Stimulated activated CD4-positive, alpha-beta T cell treated with anti-CD3 and anti-CD28 coated beads, Interleukin-12 subunit alpha, Interleukin-12 subunit beta, amount 100 ng/mL, for 24 hours (primary cell): Measurements from ENCODE around the gene MAZ.
"Not testable (repeated sequence)": the region's sequence is repeated elsewhere in the genome, so short reads cannot be mapped to it uniquely, and the experiment has no call there.

Experiments used
- DNase-seq, 2 experiments: peaks; one replicate each; pipeline ENCODE4 v3.0.0-alpha.2; 2020; ENCODE audit warnings: low read depth in 2 of 2

Gene MAZ

DNA sequence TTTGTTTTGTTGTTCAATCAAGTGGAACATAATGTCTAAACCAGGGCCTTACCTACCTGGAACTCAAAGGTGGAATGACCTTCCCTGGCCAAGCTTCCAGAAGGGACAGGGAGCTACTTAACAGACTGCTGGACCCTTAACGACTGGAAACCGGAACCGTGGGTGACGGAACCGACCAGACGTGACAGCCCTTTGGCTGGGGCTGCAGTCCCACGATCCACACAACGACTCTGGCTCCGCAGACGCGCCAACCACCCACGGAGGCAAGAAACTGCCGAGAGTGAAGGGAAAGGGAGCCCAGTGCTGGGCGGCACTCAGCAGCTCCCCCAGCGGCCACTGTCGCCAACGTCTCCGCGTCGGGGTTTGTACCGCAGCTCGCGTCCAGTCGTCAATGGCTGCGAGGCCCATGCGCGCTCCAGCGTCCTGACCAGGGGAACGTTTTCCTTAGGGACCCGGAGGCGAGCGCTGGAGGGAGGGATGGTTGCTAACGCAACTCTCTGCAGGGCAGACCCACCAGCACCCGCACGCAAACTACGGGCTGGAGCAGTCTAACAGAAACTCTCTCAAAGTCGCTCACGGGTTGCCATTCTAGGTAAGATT, 21.3 kb upstream of the MAZ start:
- DNase-seq: peak; percentile 36 to 69

DNA sequence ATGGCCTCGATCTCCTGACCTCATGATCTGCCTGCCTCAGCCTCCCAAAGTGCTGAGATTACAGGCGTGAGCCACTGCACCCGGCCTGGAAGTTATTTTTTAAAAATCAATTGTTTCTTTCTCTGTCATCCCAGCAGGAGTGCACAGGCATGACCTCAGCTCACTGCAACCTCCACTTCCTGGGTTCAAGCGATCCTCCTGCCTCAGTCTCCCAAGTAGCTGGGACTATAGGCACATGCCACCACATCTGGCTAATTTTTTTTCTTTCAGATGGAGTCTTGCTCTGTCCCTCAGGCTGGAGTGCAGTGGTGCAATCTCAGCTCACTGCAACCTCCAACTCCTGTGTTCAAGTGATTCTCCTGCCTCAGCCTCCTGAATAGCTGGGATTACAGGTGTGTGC, 19.2 kb upstream of the MAZ start:
- not testable (repeated sequence) for DNase-seq

DNA sequence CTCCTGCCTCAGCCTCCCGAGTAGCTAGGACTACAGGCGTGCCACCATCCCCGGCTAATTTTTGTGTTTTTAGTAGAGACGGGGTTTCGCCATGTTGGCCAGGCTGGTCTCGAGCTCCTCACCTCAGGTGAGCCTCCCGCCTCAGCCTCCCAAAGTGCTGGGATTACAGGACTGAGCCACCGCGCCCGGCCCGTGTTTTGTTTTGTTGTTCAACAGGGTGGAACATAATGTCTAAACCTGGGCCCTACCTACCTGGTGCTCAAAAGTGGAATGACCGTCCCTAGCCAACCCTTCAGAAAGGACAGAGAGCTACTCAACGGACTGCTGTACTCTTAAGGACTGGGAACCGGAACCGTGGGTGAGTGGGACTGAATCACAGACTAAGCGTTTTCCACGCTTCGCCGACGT, 16.6 kb upstream of the MAZ start:
- DNase-seq: no peak

GRCh38 chr16:29790183-29790948, 16.0 kb upstream of the MAZ start, which contains the start of gene KIF22:
Gene KIF22 (plus strand): TSS chr16:29790751. CDS start chr16:29790760, 9 bp downstream.
- peak; percentile 99 to 100 for DNase-seq

- DNase-seq: no peak
These were observed 15.1 kb upstream of the MAZ start for GRCh38 chr16:29790949-29791844.

- no peak for DNase-seq
These were observed 14.2 kb upstream of the MAZ start for GRCh38 chr16:29791845-29792807.

DNA sequence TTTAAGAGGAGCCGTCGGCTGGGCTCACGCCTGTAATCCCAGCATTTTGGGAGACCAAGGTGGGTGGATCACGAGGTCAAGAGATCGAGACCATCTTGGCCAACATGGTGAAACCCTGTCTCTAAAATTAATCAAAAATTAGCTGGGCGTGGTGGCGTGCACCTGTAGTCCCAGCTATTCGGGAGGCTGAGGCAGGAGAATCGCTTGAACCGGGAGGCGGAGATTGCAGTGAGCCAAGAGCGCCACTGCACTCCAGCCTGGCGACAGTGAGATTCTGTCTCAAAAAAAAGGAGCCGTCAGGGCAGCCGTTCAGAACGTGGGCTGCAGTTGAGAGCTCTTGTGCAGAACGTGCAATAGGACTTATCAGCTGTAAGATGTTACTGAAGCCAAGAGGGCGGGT, 13.2 kb upstream of the MAZ start:
- DNase-seq: not testable (repeated sequence)

GRCh38 chr16:29794231-29794710, 12.1 kb upstream of the MAZ start:
- no peak for DNase-seq

DNA sequence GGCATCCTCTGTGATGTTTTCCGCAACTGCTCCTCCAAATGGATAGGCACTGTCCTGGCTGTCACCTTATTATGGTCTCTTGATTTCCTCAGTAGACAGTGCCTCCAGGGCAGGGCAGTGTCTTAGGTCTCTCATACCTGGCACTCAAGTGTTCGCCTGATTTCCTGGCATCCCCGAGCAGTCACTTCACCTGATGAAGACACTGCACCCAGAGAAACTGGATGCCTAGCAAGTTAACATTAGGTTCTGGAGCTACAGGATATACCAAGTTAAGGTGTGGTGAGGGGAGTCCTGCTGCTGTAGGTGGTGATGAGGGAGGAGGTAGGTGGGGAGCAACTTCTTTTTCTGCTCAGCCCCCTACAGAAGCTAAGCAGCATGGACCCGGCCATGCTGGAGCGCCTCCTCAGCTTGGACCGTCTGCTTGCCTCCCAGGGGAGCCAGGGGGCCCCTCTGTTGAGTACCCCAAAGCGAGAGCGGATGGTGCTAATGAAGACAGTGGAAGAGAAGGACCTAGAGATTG, 3.9 kb upstream of the MAZ start:
- no peak for DNase-seq

DNA sequence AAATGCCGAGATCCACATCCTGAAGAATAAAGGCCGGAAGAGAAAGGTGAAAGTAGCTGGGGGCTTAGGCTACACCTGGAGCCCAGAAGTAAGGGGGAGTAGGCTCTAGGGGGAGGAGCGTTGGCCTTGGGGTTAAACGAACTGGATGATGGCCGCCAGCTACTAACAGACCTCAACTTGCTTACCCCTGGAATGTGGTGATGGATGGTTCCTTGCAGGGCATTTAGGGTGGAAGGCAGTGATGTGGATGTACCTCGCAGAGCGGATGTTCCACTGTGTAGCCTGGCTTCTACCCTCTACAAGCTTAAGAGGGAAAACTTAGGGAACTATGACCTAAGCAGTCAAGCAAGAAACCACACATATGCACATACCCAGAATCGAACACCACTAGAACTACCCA, 2.3 kb upstream of the MAZ start:
- DNase-seq: no peak

DNA sequence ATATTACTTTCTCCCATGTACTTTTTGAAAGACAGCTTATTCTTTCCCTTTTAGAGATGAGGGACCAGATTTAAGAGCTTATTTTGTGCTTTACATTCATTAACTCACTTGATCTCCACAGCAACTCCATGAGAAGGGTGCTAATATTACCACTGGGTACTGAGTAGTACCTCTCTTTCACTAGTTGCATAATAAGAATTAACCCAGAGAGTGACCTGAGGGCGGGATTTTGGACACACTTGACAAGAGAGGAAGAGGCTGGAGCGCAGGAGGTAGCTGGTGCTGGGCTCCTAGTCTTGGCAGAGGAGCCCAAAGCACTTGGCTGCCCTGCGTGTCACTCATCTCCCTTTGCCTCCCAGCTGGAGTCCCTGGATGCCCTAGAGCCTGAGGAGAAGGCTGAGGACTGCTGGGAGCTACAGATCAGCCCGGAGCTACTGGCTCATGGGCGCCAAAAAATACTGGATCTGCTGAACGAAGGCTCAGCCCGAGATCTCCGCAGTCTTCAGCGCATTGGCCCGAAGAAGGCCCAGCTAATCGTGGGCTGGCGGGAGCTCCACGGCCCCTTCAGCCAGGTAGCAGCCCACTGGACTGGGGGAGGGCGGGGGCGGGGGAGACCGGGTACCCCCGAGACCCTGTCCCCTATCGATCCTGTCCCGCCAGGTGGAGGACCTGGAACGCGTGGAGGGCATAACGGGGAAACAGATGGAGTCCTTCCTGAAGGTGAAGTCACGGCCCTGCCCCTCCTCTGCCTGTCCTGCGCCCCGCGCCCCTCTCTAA, 1.7 kb upstream of the MAZ start:
- no peak for DNase-seq

- DNase-seq: peak; percentile 93 to 96
These were observed 864 bp upstream of the MAZ start for GRCh38 chr16:29805232-29806098.

DNA sequence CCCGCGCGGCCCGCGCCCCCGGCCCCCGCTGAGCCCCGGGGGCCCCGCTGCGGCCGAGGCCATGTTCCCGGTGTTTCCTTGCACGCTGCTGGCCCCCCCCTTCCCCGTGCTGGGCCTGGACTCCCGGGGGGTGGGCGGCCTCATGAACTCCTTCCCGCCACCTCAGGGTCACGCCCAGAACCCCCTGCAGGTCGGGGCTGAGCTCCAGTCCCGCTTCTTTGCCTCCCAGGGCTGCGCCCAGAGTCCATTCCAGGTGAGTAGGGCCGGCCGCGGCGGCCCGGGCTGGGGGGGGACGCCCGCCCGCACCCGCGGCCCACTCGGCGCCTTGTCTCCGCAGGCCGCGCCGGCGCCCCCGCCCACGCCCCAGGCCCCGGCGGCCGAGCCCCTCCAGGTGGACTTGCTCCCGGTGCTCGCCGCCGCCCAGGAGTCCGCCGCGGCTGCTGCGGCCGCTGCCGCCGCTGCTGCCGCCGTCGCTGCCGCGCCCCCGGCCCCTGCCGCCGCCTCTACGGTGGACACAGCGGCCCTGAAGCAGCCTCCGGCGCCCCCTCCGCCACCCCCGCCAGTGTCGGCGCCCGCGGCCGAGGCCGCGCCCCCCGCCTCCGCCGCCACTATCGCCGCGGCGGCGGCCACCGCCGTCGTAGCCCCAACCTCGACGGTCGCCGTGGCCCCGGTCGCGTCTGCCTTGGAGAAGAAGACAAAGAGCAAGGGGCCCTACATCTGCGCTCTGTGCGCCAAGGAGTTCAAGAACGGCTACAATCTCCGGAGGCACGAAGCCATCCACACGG, 504 bp downstream of the MAZ start:
- DNase-seq: peak in 1 of 2 experiments; percentile 63

- DNase-seq: peak; percentile 80 to 91
These were observed 1.3 kb downstream of the MAZ start for GRCh38 chr16:29807426-29808218.

GRCh38 chr16:29808219-29808900, 2.0 kb downstream of the MAZ start:
- no peak for DNase-seq

DNA sequence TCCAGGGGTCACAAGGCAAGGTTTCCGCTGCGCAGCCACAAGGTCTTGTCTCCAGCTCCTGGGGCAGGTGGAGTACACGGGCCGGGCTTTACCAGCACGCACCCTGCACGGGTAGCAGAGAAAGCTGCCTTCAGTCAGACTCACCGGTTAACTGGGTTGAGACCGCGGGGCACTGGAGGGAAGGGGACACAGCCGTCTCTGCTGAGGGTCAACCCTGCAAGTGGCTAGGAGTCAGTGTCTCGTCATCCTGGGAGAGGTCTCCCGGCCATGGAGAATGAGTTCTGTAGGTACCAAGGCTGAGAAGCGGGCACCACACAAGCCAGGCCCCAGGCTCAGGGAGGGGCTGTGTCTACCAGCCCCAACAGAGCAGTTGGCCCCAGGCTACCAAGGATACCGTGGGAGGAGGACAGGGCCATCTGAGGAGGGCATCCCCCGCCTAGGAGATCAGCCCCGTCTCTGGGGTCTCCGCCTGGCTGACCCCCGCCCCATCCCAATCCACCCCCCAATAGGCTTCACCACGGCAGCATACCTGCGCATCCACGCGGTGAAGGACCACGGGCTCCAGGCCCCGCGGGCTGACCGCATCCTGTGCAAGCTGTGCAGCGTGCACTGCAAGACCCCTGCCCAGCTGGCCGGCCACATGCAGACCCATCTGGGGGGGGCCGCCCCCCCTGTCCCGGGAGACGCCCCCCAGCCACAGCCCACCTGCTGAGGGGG, 2.9 kb downstream of the MAZ start:
- DNase-seq: no peak
